Bone marrow (tissue), 2 donors: Measurements from ENCODE around the gene COL8A1.

Source experiments
- DNase-seq, 2 donors: peaks; one replicate each; lab custom pipeline; 2025; lab: John Stamatoyannopoulos, UW

Gene COL8A1

DNA sequence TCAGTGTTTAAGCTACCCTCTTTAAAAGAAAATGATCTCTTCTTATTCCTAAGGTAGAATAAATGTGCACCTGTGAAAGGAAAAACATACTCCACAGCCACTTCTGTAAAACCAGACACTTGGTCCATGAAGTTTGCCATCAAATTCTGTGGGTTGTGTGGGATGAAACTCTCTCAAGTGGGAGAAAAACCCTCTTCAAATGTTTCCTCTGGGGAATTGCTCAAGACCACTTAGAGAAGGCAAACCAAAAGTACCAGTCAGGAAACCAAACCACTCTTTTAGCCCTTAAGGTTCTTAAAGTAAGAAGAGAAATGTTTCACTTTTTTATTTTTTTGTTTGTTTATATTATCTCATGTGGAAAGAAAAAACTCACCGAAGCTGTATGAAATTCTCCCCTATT lies 1.2 kb downstream of the COL8A1 start:
- no peak for DNase-seq

- no peak for DNase-seq
Observed at GRCh38 chr3:99640214-99640851, 1.9 kb downstream of the COL8A1 start.

DNA sequence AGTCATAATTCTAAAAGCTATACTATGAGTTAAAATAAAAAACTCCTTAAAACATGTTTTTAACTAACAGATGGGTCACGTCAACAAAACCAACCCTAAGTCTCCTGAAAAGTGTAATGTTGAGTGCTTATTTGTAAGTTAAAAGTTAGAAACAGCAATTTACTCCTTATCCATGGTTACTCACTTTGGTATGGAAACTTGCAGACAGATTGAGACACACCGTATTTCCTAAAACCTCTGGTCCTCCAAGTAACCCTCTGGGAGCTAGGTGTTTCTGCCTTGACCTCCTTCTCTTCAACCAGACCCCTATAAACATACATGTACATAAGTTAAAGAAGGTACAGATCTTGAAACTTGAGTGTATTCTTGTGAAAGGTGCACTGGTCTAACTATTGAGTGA lies 3.1 kb downstream of the COL8A1 start:
- no peak for DNase-seq

DNA sequence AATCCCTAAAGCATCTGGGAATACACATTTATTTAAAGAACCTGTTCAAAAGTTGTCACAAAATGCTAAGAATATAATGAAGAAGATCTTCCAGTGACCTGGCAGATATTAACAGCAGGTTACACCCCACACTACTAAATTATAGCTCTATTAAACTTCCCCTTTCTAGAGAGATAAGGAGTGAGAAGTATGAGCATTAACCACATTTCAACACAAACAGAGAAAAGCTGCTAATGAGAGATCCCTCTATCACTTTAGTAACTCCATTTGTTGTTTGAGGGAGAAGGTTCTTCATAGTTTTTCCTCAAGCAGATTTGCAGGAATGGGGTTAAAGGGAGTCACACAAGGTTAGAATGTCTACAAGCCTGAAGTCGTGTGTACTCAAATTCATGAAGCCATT lies 3.6 kb downstream of the COL8A1 start:
- no peak for DNase-seq

DNA sequence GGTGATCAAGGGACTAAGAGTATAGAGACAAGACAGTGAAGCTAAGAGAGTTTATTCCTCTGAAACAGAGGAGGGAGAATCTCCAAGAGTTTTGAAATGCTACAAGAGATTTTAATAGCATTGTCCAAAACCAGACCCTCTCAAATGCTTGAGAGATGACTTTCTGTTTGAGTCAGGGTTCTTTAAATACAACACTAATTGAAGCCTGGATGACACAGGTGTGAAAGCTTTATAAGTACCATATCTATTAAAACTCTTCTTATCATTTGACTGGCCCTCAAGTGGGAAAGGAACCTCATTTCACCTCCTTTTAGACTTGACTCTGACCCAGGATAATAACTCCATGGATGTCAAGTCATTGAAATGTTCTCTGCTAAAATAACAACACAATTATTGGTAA lies 5.6 kb downstream of the COL8A1 start:
- no peak for DNase-seq

DNA sequence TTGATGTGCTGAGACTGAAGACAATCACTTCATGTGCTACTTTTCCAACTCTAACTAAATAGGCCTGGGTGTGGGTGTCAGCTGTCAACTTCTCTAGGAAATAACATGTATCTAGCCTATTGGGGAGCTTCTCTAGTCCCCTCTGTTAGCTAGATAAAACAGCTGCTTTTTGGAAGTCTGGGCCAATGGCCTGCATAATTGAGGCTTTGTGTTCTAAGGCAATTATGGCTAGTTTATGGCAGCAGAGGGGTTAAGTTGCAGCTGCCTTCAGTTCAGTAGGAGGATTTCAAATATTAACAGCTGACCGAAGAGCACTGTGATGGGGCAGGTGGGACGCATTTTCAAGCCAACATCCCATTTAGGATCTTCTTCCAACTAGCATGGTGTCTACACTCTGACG lies 6.4 kb downstream of the COL8A1 start:
- no peak for DNase-seq

GRCh38 chr3:99645277-99646106 lies 7.1 kb downstream of the COL8A1 start:
- no peak for DNase-seq

- no peak for DNase-seq
Observed at GRCh38 chr3:99646107-99646435, 7.7 kb downstream of the COL8A1 start.

GRCh38 chr3:99647081-99647480 lies 8.7 kb downstream of the COL8A1 start:
- DNase-seq: no peak

- no peak for DNase-seq
Observed at GRCh38 chr3:99648101-99648500, 9.7 kb downstream of the COL8A1 start.

DNA sequence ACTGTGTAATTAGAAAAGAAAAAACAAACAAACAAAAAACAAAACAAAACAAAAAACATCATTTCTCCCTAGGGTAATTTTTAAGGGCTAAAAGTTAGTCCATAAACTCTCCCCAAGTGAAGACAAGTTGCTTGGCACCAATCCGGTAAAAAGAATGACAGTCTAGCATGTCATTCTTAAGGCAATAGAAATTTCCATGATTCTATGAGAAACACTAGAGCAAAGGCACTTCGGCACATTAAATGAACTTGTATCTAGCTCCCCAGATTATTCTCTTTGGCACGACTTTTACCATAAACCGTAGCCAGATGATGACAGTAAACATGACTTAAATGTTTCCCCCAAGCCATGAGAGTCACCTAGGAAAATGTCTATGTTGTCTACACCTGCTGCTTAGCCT lies 10.1 kb downstream of the COL8A1 start:
- no peak for DNase-seq

DNA sequence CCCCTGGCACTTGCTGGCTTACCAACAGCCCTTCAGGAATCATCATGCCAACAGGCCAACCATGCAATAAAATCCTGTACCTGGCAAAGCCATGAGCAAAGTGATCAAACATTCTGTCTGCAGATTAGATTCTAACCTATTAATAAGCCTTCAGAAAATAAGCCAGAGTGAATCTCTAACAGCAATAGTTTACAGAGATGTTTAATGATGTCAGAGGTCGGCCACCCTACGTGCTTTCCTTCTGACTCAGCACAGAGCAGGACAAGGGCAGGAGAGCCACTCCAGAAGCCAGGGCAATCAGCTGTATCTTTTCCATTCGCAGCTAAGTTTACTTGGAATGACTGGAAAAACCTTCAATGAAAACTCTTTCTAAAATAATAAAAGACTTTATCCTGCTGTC lies 13.1 kb downstream of the COL8A1 start:
- DNase-seq: no peak

GRCh38 chr3:99656624-99657023 lies 18.2 kb downstream of the COL8A1 start:
- no peak for DNase-seq

- no peak for DNase-seq
Observed at GRCh38 chr3:99658274-99658673, 19.9 kb downstream of the COL8A1 start.

GRCh38 chr3:99659032-99659431 lies 20.6 kb downstream of the COL8A1 start:
- DNase-seq: no peak

GRCh38 chr3:99659951-99660350 lies 21.6 kb downstream of the COL8A1 start:
- no peak for DNase-seq

DNA sequence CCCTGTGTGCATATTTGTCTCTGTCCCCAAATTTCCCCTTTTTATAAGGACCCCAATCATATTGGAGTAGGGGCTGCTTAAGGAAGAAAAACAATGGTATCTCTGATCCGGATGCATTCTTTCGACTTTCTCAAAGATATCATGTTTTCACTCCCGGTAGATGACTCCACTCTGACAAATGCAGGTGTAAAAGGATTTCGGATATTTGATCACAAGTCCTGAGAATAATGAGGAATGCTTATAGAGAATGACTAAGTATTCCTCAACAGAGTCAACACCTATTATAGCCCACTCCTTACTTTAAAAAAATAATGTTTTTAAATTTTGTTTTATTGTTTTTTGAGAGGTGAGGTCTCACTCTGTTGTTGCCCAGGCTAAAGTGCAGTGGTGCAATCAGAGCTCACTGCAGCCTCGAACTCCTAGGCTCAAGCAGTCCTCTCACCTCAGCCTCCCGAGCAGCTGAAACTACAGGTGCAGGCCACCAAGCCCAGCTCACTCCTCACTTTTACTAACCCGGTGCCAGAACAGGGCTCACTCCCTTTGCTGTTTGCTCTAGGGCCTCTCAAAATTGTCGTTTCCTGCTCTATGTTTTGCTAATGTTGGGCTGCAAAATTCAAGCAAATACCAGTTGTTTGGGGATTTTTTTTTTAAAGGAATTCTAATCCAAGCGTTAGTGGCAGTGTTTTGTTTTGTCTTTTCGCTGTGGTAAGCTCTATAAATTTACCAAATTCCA lies 24.6 kb downstream of the COL8A1 start:
- DNase-seq: no peak

DNA sequence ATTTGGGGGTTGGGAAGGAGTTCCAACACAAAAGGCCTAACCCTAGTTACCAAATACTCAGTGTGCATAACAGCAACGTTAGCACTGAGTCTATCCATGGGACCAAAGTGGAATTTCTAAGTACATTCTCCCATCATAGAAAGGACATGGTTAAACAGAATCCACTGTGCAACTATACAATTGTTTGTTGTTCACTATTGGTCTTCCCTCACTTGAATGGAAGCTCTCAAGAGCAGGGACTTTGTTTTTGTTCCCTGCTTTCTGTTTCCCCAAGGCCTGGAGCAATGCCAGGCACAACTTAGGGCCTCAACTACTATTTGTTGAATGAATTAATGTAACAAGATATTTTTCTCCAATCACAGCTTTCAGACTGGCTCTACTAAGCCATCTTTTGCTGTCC lies 25.6 kb downstream of the COL8A1 start:
- no peak for DNase-seq

DNA sequence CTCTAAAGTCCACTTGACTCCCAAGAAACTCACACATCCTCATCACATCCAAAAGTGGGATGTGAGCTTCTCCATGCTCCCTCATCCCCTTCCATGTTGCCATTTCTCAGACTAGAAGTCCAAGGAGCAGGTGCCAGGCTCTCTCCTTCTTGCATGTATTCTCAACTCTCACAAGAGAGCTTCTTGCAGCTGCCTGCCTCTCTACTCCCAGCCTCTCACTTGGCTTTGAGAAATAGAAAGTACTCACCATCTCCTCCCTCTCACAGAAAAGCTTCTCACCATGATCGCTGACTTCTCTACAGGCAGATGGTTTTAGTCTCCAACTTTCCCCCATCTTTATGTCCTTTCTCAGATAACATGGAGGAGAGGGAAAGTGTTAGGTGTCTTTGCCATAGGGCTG lies 26.6 kb downstream of the COL8A1 start:
- no peak for DNase-seq

DNA sequence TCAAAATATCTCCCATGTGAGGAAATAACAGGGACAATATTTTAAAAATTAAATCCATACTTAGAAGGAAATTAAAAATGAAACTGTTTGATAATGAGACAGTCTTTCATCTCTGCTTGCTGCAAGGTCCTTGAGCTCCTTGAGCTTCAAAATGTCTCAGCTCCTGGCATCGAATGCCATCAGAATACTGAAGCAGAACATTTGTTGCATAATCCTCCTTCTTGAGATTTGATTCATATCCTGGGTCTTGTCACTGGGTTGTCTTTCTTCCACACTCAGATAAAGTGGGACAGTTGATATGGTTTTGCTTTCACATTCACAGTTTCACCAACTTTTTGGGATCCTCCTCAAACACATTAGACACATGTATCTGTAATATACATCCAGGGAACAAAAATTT lies 27.8 kb downstream of the COL8A1 start:
- DNase-seq: no peak

DNA sequence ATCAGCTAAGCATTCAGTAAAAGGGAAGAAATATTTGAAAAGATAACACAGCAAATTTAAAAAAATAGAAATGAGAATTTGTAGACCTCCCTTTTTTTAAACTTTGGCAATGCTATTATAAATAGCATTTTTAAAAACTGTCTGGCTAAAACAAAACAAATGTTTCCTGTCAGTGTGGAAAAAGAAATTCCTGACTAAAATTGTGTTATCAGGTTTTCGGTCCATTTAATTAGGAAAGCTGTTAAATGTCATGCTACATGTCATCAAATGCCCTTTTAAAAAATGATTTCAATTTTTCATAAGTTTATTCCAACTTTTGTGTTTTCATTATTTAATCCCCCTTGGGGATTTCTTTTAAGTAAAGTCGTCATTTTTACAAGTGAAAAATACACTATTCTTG lies 29.6 kb downstream of the COL8A1 start:
- no peak for DNase-seq

DNA sequence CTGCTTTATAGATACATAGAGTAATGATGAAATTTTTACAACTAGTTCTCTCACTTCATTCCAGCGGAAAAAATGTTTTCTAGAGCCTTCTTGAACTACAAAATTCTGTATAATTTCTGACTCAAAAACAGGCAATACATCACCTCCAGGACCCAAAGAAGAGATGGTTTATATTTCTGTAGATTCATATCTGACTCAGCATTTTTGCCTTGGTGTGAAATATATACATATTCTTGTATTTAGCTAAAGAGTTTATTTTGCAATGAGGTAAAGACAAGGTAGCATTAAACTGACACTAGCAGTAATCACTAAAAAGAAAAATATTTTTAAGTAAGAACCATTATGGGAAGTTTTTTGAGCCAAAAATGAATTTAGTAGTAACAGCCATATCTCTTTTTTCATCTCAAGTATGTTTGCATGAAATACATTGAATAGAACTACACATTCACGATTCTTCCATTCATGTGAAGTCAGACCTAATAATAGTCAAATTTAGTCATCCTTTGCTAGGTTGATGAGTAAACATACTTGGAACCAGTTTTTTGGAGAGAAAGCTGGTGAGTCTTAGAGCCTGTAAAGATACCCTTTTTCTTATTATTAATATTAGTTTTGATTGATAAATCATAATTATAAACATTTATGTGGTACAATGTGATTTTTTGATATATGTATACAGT lies 31.6 kb downstream of the COL8A1 start:
- no peak for DNase-seq

DNA sequence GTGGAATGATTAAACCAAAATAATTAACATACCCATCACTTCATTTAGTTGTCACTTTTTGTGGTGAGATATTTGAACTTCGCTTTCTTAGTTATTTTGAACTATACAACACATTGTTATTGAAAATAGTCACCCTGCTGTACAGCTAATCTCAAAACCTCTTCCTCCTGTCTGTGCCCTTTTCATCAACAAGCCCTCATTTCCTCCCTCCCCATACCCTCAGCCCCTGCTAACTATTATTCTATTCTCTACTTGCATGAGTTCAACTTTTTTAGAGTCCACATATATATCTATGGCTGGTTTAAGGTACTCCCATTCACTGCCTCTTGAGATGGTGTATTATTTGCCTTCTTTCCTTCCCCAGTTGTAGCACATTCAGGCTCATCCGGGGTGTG lies 32.2 kb downstream of the COL8A1 start:
- no peak for DNase-seq
